Right cardiac atrium (tissue), 5 donors: ENCODE measurements around the gene LRP1. TPM values are rescaled to one million over a fixed set of nuclear protein-coding genes. Genes with fewer than 3 reads are reported as not detected.

Experiments used
- ATAC-seq, 2 donors: fragments of 200-7000 bp; cut with Tn5 transposase; one replicate each; pipeline versions ENCODE4 v1.8.0 to v1.9.1; 2020; ENCODE audit warnings: moderate library complexity in 2 of 2, mild to moderate bottlenecking in 1 of 2
- DNase-seq, 3 donors: peaks; one replicate each; pipeline ENCODE4 v3.0.0-alpha.2; 2020
- H3K27ac ChIP-seq: one replicate; pipeline ENCODE4 v1.5.1; 2013; ENCODE audit warnings: mild to moderate bottlenecking, low read length, control low read depth, moderate library complexity
- H3K27me3 ChIP-seq: one replicate; pipeline ENCODE4 v1.6.1; 2013; ENCODE audit not compliant: control insufficient read depth, insufficient read depth
- H3K4me1 ChIP-seq: one replicate; pipeline ENCODE4 v1.6.1; 2013; ENCODE audit warnings: low read length; ENCODE audit not compliant: control insufficient read depth, insufficient read depth
- H3K4me3 ChIP-seq: one replicate; pipeline ENCODE4 v1.5.1; 2013; ENCODE audit warnings: low read length, control low read depth
- H3K9me3 ChIP-seq: one replicate; pipeline ENCODE4 v1.6.1; 2013; ENCODE audit warnings: low read length; ENCODE audit not compliant: control insufficient read depth
- WGBS: extraction: QIAGEN DNeasy Blood & Tissue Kit; methylation state at CpG from one replicate; pipeline ENCODE4 v1.1.7; 2013; 5-methylcytosine and 5-hydroxymethylcytosine counted together
- intact Hi-C, 4 donors: fragments of 100-400 bp; cut with DNase I; formaldehyde crosslinking; loops; one replicate each; pipeline versions ENCODE4 v1.11.0 to v1.14.0; 2022 to 2023
- polyA plus RNA-seq: library from polyadenylated mRNA; stranded (reverse); fragments of 200-250 nt; gene quantifications from one replicate; pipeline ENCODE4 v1.2.3, GENCODE V29; 2013
- total RNA-seq, 4 donors: library from RNA; stranded (reverse); fragmentation: NEBNext Ultra II Directional; extraction: Animal tissue kit (Norgen Biotek cat#: 25700); gene quantifications; one replicate each; pipeline ENCODE4 v1.2.1, GENCODE V29; 2021
- donor health status: healthy with polysubstance abuse.
- donor health status: DM: no; HTN: yes; CAD: no.
- donor health status: DM: no; HTN: no; CAD: no.
- donor health status: DM: no; HTN: yes; CAD: no; lungs with severe emphysema.
- donor health status: DM: yes; HTN: yes; CAD: no.

Gene LRP1
- total and polyA plus RNA-seq, 5 donors, result 55.0 to 181 (median 140) TPM

DNA sequence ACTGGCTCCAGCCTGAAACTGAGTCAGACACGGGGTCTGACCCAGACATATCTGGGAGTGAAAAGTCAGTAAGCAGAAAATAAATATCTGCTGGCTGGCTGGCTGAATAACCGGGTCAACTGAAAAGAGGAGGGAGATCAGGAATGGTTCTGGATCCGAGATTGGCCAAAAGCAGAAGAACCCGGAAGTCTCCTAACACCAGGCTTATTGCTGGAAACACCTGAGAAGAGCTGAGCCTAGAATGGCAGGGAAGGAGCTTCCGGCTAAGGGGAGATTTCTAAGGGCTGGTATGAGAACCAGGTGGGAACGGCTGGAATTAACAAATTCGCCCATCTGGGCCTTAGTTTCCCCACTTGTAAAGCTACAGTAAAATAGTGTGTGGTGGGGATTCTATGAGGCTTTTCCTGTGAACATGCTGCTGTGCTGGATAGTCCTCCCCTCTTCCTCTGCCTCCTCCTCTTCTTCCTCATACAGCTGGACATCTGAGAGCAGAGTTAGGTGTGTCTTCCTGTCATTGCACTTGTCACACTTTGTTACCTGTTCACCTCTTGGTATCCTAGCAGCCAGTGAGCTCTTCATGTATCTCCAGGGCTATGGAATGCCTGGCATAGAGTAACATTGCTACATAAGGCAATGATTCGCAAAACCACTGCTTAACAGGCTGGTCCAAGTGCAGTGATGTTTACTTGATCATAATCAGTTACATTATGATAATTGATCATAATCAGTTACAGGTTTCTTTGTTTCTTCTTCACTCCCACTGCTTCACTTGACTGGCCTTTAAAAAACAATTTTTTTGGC is 99.2 kb downstream of the LRP1 start:
- ATAC-seq (no peak), DNase-seq (peak in 1 of 3 donors; percentile 5)
- WGBS, result 50% methylated on average over 8 of the region's 8 CpGs
- H3K4me1 ChIP-seq, result no peaks in the 10 kb centered on the region
- intact Hi-C loops, result no loop called here
- no peaks in the 10 kb centered on the region for H3K9me3 ChIP-seq
- H3K4me3 ChIP-seq, result no peak overlapping the region
- no peaks in the 10 kb centered on the region for H3K27me3 ChIP-seq
- no peak overlapping the region for H3K27ac ChIP-seq

DNA sequence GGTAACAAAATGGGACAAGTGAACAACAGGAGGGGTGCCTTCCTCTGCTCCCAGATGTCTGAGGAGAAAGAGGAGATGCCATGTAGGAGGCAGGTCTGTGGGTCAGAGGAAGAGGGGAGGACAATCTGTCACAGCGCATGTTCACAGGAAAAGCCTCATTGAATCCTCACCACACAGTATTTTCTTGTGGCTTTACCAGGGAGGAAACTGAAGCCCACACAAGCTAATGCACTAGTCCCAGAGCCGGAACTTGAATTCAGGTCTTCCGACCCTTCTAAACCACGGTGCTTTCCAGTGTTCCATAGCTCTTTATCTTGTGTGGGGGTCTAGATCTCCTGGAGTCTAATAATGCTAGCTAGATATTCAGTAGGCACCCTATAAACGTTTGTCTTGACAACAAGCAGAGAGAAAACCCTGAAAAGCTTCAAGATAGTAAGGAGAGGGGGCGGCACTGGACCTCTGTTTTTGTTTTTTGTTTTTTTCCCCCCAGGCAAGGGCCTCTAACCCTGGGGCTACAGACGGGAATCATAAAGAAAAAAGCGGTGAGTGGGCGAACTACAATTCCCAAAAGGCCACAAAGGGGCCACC is 100.9 kb downstream of the LRP1 start:
- Histone ChIP-seq H3K9me3 (no peaks in the 10 kb centered on the region), H3K27ac (no peak overlapping the region), H3K4me3 (peak overlapping the region; percentile 67), H3K4me1 (no peaks in the 10 kb centered on the region), H3K27me3 (no peaks in the 10 kb centered on the region)
- peak in 1 of 3 donors; percentile 13 for DNase-seq
- no peak for ATAC-seq
- intact Hi-C loops, result no loop called here
- WGBS, result 10% methylated on average over 9 of the region's 9 CpGs

DNA sequence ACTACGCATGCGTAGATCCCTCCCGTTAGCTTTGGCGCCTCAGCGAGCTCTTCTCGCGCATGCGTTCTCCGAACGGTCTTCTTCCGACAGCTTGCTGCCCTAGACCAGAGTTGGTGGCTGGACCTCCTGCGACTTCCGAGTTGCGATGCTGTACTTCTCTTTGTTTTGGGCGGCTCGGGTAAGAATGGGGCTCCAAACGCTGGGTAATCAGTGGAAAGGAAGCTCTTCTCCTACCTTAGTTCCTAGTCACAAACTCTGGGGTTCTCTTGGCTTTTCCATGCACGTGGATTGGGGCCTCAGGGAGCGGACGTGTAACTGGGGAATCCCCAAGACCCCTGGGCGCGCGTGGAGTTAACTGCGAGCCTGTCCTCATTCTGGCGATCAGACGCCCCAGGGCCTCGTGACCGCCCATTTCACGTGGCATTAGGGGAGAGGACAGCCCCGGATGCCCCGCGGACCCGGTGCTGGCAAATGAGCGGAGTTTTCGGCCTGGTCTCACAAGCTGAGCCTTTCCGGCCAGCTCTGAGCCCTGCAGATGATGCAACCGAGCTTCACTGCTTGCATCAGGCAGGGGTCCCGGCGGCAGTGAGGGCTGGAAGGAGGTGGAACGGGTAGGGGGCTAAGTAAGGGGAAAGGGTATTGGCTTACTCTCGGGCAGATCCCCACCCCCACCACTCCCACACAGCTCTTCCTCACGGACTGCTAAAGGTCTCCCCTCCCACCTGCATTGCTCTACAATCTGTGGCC is 101.5 kb downstream of the LRP1 start, which contains the start of gene SHMT2:
Gene SHMT2 (plus strand): TSS at position 78 of the 747 bp plus-strand sequence. CDS start 68 bp downstream, at position 146.
- under 1% methylated on average over 42 of the region's 42 CpGs for WGBS
- no peaks in the 10 kb centered on the region for H3K4me1 ChIP-seq
- DNase-seq, result peak; percentile 96 to 98 (median 97)
- ATAC-seq, result peak; percentile 70 to 82
- peak within 1 kb of the TSS; percentile 62 for H3K27ac ChIP-seq
- H3K4me3 ChIP-seq, result peak within 1 kb of the TSS; percentile 67
- no peaks in the 10 kb centered on the region for H3K9me3 ChIP-seq
- intact Hi-C loops, result no loop called here
- H3K27me3 ChIP-seq, result no peaks in the 10 kb centered on the region

GRCh38 chr12:57230381-57231155 is 102.3 kb downstream of the LRP1 start:
- WGBS, result 38% methylated on average over 10 of the region's 10 CpGs
- peak overlapping the region; percentile 67 for H3K4me3 ChIP-seq
- H3K27ac ChIP-seq, result no peak overlapping the region
- peak in 1 of 3 donors; percentile 37 for DNase-seq
- H3K4me1 ChIP-seq, result no peaks in the 10 kb centered on the region
- no peaks in the 10 kb centered on the region for H3K27me3 ChIP-seq
- intact Hi-C loops, result no loop called here
- no peak for ATAC-seq
- H3K9me3 ChIP-seq, result no peaks in the 10 kb centered on the region

GRCh38 chr12:57231276-57232021 is 103.2 kb downstream of the LRP1 start:
- intact Hi-C loops, result no loop called here
- ATAC-seq, result no peak
- Histone ChIP-seq H3K4me1 (no peaks in the 10 kb centered on the region), H3K27me3 (no peaks in the 10 kb centered on the region), H3K4me3 (no peak overlapping the region), H3K27ac (no peak overlapping the region), H3K9me3 (no peaks in the 10 kb centered on the region)
- DNase-seq, result peak in 1 of 3 donors; percentile 34
- 90% methylated on average over 13 of the region's 13 CpGs for WGBS

- no peaks in the 10 kb centered on the region for H3K9me3 ChIP-seq
- intact Hi-C loops, result no loop called here
- no peak overlapping the region for H3K4me3 ChIP-seq
- no peak for ATAC-seq
- DNase-seq, result peak in 2 of 3 donors; percentile 17 to 64
- H3K27me3 ChIP-seq, result no peaks in the 10 kb centered on the region
- H3K27ac ChIP-seq, result no peak overlapping the region
- 85% methylated on average over 19 of the region's 19 CpGs for WGBS
- H3K4me1 ChIP-seq, result no peaks in the 10 kb centered on the region
These were observed 104.0 kb downstream of the LRP1 start for GRCh38 chr12:57232156-57232756.

DNA sequence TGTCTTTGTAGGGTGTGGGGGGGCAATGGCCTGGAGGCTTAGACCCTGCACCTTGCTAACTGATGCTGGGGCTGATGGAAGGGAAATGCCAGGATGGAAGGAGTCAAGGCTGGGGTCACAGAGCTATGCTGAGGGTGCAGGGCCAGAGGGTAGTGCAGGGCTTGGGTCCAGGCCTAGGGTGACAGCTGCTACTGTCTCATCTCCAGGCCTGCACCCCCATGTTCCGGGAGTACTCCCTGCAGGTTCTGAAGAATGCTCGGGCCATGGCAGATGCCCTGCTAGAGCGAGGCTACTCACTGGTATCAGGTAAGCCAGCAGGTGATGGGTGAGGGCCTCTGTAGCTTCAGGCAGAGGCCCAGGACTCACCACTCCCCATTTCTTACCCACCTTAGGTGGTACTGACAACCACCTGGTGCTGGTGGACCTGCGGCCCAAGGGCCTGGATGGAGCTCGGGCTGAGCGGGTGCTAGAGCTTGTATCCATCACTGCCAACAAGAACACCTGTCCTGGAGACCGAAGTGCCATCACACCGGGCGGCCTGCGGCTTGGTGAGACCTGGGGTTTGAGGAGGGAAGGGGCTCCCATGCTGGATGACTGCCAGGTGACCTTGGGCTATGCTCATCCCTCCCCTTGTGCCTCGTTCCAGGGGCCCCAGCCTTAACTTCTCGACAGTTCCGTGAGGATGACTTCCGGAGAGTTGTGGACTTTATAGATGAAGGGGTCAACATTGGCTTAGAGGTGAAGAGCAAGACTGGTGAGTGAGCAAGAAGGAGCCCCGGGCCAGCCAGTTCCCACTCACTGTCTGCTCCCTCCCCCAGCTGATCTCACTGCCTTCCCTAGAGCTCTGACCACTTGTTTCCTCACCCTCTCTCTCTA is 105.3 kb downstream of the LRP1 start:
- H3K27me3 ChIP-seq, result no peaks in the 10 kb centered on the region
- no peaks in the 10 kb centered on the region for H3K4me1 ChIP-seq
- H3K9me3 ChIP-seq, result no peaks in the 10 kb centered on the region
- DNase-seq, result peak in 2 of 3 donors; percentile 57 to 66
- no peak overlapping the region for H3K27ac ChIP-seq
- intact Hi-C loops, result no loop called here
- WGBS, result 84% methylated on average over 15 of the region's 15 CpGs
- ATAC-seq, result peak in 1 of 2 donors; percentile 4
- H3K4me3 ChIP-seq, result no peak overlapping the region

- intact Hi-C loops, result no loop called here
- no peak for ATAC-seq
- Histone ChIP-seq H3K27ac (peak overlapping the region; percentile 9), H3K4me1 (no peaks in the 10 kb centered on the region), H3K27me3 (no peaks in the 10 kb centered on the region), H3K9me3 (no peaks in the 10 kb centered on the region), H3K4me3 (no peak overlapping the region)
- DNase-seq, result no peak
- WGBS, result 74% methylated on average over 3 of the region's 3 CpGs
These were observed 105.9 kb downstream of the LRP1 start for GRCh38 chr12:57234233-57234570.

DNA sequence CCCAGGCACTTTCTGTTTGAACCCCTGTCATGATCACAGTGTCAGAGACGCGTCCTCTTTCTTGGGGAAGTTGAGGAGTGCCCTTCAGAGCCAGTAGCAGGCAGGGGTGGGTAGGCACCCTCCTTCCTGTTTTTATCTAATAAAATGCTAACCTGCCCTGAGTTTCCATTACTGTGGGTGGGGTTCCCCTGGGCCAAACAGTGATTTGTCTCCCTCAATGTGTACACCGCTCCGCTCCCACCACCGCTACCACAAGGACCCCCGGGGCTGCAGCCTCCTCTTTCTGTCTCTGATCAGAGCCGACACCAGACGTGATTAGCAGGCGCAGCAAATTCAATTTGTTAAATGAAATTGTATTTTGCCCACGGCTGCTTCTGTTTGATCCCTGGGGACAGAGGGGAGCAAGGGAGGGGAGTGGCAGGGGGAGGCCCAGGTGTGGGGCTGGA is 106.3 kb downstream of the LRP1 start:
- H3K27ac ChIP-seq, result peak overlapping the region; percentile 9
- 82% methylated on average over 10 of the region's 10 CpGs for WGBS
- no peaks in the 10 kb centered on the region for H3K27me3 ChIP-seq
- no peaks in the 10 kb centered on the region for H3K9me3 ChIP-seq
- intact Hi-C loops, result no loop called here
- DNase-seq, result no peak
- no peaks in the 10 kb centered on the region for H3K4me1 ChIP-seq
- no peak overlapping the region for H3K4me3 ChIP-seq
- ATAC-seq, result no peak
